22Rv1 (cell line): ENCODE data around the gene ZBTB21.

ENCODE experiments used
- CTCF ChIP-seq: fragments of 450-650 bp; IDR thresholded peaks from 2 replicates; pipeline ENCODE4 v1.5.1; 2017; ENCODE audit warnings: mild to moderate bottlenecking
- ZFX ChIP-seq: fragments of 450-650 bp; IDR thresholded peaks from 2 replicates; pipeline ENCODE4 v1.6.1; 2017; ENCODE audit warnings: antibody characterized with exemption, borderline replicate concordance

DNA sequence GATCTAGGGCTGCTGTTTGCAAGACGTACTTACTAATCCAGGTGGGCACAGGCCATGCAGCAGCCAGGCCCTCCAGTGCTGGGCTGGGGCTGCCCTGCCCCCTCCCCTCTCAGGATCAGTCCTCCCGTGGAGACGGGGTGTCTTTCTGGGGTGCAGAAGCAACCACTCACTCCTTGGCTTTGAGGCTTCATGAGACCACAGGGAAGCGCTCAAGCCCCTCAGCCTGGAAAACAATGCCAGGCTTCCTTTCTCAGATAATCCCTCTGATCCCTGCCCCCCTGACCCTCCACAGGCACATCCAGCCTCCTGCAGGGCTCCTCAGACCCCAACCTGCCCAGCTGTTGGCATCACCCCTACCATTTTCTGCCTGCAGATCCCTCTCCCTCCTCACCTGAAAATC, 42.5 kb downstream of the ZBTB21 start:
- TF ChIP-seq CTCF: no peak
- no peak for TF ChIP-seq ZFX
